Coronary artery (tissue), 2 donors: ENCODE measurements around the gene SCG2.

Source experiments
- DNase-seq: peaks from one replicate; pipeline ENCODE4 v3.0.0-alpha.2; 2017; ENCODE audit warnings: low spot score
- H3K27ac ChIP-seq, 2 donors: fragments of 200-600 bp; sonication (generic); one replicate each; pipeline ENCODE4 v1.5.1; 2016 to 2019
- H3K4me3 ChIP-seq: fragments of 200-600 bp; sonication (generic); 2 replicates; pipeline ENCODE4 v1.5.1; 2016; ENCODE audit warnings: mild to moderate bottlenecking, moderate library complexity
- TF ChIP-seq, protein P1 (sequence below): fragments of 200-600 bp; sonication (generic); IDR thresholded peaks from one replicate; pipeline ENCODE4 v1.5.1; 2019; ENCODE audit warnings: antibody characterized with exemption

The SCG2 gene

DNA sequence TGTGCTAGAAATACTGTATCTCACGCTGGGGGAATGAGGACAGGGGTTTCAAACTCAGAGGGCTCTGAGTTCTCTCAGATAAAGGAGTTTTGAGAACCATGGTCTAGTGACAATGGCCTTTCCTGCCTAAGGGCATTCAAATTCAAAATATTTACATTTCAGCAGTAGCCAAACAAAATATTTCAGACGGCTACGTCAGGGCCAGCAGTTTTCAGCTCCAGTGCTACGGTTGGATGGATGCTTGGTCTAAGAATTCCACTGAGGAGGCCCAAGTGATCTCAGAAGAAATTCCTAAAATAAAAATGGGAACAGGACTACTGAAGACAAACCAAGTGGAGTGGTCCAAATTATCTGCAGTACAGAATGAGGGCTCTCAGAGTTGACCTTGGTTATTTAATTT is 41.1 kb upstream of the SCG2 start:
- TF ChIP-seq, protein P1, sequence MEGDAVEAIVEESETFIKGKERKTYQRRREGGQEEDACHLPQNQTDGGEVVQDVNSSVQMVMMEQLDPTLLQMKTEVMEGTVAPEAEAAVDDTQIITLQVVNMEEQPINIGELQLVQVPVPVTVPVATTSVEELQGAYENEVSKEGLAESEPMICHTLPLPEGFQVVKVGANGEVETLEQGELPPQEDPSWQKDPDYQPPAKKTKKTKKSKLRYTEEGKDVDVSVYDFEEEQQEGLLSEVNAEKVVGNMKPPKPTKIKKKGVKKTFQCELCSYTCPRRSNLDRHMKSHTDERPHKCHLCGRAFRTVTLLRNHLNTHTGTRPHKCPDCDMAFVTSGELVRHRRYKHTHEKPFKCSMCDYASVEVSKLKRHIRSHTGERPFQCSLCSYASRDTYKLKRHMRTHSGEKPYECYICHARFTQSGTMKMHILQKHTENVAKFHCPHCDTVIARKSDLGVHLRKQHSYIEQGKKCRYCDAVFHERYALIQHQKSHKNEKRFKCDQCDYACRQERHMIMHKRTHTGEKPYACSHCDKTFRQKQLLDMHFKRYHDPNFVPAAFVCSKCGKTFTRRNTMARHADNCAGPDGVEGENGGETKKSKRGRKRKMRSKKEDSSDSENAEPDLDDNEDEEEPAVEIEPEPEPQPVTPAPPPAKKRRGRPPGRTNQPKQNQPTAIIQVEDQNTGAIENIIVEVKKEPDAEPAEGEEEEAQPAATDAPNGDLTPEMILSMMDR, result no peak
- Histone ChIP-seq H3K4me3 (no peak overlapping the region), H3K27ac (peak overlapping the region in 1 of 2 donors; percentile 3)
- no peak for DNase-seq

DNA sequence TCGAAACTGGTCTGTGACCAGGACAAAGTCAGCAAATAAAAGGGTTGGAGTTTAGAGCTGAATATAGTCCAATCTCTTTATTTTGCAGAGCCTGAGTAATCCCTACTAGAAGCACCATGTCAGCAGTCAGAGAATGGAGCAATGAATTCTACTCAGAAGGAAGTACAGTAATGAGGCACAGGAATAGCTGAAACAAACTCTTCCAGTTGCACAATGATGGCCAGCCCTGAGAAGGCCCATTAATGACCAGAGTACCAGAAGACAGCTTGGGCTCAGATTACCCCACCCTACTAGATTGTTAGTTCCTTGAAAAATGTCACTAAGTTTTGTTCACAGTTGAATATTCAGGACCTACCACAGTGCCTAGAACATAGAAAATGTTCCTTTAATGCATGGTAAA is 40.3 kb upstream of the SCG2 start:
- peak overlapping the region in 1 of 2 donors; percentile 3 for H3K27ac ChIP-seq
- H3K4me3 ChIP-seq, result no peak overlapping the region
- DNase-seq, result no peak
- TF ChIP-seq, protein P1, result no peak

DNA sequence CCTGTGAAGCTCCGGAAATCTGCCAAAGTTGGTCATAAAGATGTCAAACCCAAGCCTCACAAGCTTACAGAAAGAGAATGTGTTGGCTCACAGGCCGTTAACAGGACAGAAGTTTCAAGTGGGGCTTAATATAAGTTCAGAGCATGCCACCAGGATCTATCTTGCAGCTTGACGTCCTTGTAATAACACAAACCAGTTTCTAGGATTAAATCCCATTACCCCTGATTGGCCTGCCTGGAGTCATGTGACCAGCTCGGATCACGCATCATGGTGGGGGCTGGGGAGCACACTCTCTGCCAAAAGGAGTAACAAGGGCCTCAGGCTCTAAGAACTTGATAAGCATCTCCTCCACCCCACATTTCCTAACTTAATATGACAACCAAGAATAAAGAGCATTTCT is 38.9 kb upstream of the SCG2 start:
- H3K27ac ChIP-seq, result no peak overlapping the region
- DNase-seq, result no peak
- TF ChIP-seq, protein P1, result no peak
- H3K4me3 ChIP-seq, result no peak overlapping the region

DNA sequence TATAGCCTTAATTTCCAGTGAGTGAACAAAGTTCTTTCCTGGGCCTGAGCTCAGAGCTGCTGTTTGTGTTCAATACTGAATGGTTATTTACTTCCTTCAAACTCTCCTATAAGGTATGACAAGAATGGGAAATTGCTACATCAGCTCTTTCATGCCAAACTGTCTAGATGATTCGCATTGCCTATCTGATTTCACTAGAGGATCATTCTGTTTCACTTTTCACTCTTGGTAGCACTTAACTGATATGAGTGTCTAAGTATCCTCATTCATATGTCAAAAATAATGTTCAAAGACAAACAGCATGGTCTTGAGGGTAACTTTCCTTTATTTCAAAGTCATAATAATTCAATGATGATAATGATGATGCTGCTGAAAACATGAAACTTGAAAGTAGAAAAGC is 32.9 kb upstream of the SCG2 start:
- no peak for DNase-seq
- Histone ChIP-seq H3K27ac (no peak overlapping the region), H3K4me3 (no peak overlapping the region)
- TF ChIP-seq, protein P1, result no peak

DNA sequence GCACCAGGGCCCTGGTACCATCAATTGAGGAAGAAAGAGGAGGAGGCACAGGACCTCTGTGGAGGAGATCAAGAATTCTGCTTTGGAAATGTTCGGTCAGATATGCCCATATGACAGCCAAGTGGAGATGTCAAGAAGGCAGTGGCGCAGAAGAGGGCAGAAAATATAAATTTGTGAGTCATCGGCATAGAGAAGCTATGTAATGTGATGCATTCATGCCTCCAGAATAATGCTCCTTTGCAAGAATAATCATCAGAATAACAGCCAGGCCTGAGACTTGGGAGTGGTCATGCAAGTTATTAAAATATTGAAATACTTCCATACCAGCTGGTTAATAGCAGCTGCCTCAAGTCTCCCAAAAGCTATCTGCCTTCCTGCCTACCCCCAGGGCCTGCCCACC is 32.1 kb upstream of the SCG2 start:
- Histone ChIP-seq H3K27ac (no peak overlapping the region), H3K4me3 (no peak overlapping the region)
- TF ChIP-seq, protein P1, result no peak
- DNase-seq, result no peak

DNA sequence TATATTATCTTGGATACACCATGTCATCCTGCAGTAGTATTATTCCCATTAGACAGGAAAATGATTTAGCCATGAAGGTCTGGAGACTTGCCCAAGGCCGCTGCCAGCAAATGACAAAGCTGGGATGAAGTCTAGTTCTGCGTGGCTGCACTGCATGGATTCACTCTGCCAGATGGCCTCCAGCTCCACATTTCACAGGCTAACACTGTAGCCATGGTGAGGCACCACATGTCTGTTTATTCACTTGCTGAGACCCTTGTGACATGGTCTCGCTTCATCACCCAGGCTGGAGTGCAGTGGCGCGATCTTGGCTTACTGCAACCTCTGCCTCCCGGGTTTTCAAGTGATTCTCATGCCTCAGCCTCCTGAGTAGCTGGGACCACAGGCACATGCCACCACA is 31.5 kb upstream of the SCG2 start:
- no peak for DNase-seq
- TF ChIP-seq, protein P1, result no peak
- Histone ChIP-seq H3K4me3 (no peak overlapping the region), H3K27ac (no peak overlapping the region)

DNA sequence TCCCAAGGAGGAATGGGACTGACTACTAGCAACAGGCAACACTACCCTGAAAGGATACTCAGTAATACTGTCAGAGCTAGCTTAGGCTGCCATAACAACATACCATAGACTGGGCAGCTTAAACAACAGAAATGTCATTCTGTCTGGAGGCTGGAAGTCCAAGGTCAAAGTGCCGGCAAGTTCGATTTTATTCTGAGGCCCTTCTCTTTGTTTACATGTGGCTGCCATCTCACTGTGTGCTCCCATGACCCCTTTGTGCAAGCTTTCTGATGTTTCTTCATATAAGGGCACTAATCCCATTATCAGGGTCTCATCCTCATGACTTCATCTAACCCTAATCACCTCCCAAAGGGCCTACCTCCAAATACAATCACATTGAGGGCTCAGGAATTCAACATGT is 30.7 kb upstream of the SCG2 start:
- TF ChIP-seq, protein P1, result no peak
- DNase-seq, result no peak
- H3K4me3 ChIP-seq, result no peak overlapping the region
- H3K27ac ChIP-seq, result no peak overlapping the region
